HEK293T (cell line): Measurements from ENCODE around the gene PITPNC1.
"Not testable (repeated sequence)": the region's sequence is repeated elsewhere in the genome, so short reads cannot be mapped to it uniquely, and the experiment has no call there.

ENCODE experiments used
- CTCF ChIA-PET: fragments of 350-600 bp; formaldehyde crosslinking; extraction: SDS; loops from one replicate; lab custom pipeline; 2021; ENCODE audit warnings: antibody characterized with exemption, inconsistent platforms; lab: Yijun Ruan, JAX
- POLR2A ChIA-PET: fragments of 350-600 bp; formaldehyde crosslinking; extraction: SDS; loops from one replicate; lab custom pipeline; 2020; ENCODE audit warnings: antibody characterized with exemption, inconsistent platforms; lab: Yijun Ruan, JAX
- DNase-seq: peaks from one replicate; pipeline ENCODE4 v3.0.0; 2012; ENCODE audit warnings: mixed read lengths; ENCODE audit errors: extremely low spot score
- ARNT ChIP-seq: fragments of 450-650 bp; IDR thresholded peaks from 2 replicates; pipeline ENCODE4 v1.6.1; 2017; ENCODE audit warnings: mild to moderate bottlenecking
- BHLHE40 ChIP-seq: fragments of 450-650 bp; IDR thresholded peaks from 2 replicates; pipeline ENCODE4 v1.6.1; 2016; ENCODE audit warnings: mild to moderate bottlenecking, moderate library complexity, borderline replicate concordance
- CTBP1 ChIP-seq: fragments of 450-650 bp; IDR thresholded peaks from 2 replicates; pipeline ENCODE4 v1.6.1; 2016; ENCODE audit warnings: borderline replicate concordance
- ELF4 ChIP-seq: fragments of 450-650 bp; IDR thresholded peaks from 2 replicates; pipeline ENCODE4 v1.6.1; 2017; ENCODE audit warnings: antibody characterized with exemption
- FOXA1 ChIP-seq: fragments of 450-650 bp; IDR thresholded peaks from 2 replicates; pipeline ENCODE4 v1.6.1; 2016; ENCODE audit warnings: mild to moderate bottlenecking
- FOXK2 ChIP-seq: fragments of 450-650 bp; IDR thresholded peaks from 2 replicates; pipeline ENCODE4 v1.6.1; 2016; ENCODE audit warnings: mild to moderate bottlenecking
- FOXM1 ChIP-seq: fragments of 450-650 bp; IDR thresholded peaks from 2 replicates; pipeline ENCODE4 v1.6.1; 2017; ENCODE audit warnings: mild to moderate bottlenecking, borderline replicate concordance
- HDGF ChIP-seq: fragments of 450-650 bp; IDR thresholded peaks from 2 replicates; pipeline ENCODE4 v1.6.1; 2017; ENCODE audit warnings: antibody characterized with exemption, borderline replicate concordance
- L3MBTL2 ChIP-seq: fragments of 450-650 bp; conservative IDR thresholded peaks from 2 replicates; pipeline ENCODE4 v1.6.1; 2016; ENCODE audit warnings: mild to moderate bottlenecking
- LEF1 ChIP-seq: fragments of 450-650 bp; IDR thresholded peaks from 2 replicates; pipeline ENCODE4 v1.6.1; 2017; ENCODE audit warnings: mild to moderate bottlenecking, borderline replicate concordance
- NFRKB ChIP-seq: fragments of 450-650 bp; IDR thresholded peaks from 2 replicates; pipeline ENCODE4 v1.6.1; 2016; ENCODE audit warnings: mild to moderate bottlenecking, moderate library complexity
- SP1 ChIP-seq: fragments of 450-650 bp; IDR thresholded peaks from 2 replicates; pipeline ENCODE4 v1.6.1; 2017
- SUZ12 ChIP-seq: fragments of 450-650 bp; IDR thresholded peaks from 2 replicates; pipeline ENCODE4 v1.6.1; 2016; ENCODE audit warnings: mild to moderate bottlenecking
- TARDBP ChIP-seq: fragments of 450-650 bp; IDR thresholded peaks from 2 replicates; pipeline ENCODE4 v1.6.1; 2016
- ZNF384 ChIP-seq: fragments of 450-650 bp; IDR thresholded peaks from 2 replicates; pipeline ENCODE4 v1.6.1; 2016
- TF ChIP-seq, protein P1 (sequence below): fragments of 450-650 bp; IDR thresholded peaks from 2 replicates; pipeline ENCODE4 v1.6.1; 2016

PITPNC1 gene

DNA sequence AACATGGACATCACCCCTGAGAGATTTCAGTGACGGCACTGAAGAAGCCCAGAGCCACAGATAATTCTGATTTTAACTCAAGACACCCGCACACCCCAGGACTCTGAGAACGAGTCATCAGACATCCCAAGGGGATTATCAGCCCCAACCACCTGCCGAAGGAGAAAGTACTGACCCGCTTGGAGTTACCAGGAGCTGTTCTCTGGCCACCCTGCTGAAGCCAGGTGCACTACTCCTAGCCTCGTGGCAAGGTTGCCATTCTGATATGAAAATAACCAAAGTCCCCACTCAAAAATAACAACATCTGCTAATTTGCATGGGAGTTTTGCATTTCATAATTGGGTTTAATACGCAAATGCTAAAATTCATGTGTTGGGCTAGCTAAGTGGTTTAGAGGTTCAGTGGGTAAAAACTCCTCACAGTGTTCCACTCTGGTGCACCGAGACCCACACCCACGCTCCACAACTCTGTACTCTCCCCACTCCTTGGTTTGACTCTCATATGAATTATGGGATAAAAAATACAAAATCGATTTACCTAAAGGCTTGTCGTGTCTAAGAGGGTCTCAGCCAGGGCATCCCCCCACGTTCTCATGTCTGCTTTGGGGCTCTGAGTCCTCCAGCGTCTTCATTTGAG lies 197.7 kb downstream of the PITPNC1 start:
- POLR2A ChIA-PET, result no interaction called here
- no peak for DNase-seq
- TF ChIP-seq LEF1, result no peak
- no peak for TF ChIP-seq SUZ12
- no peak for TF ChIP-seq SP1
- no peak for TF ChIP-seq TARDBP
- TF ChIP-seq HDGF, result no peak
- no peak for TF ChIP-seq NFRKB
- CTCF ChIA-PET, result no interaction called here

DNA sequence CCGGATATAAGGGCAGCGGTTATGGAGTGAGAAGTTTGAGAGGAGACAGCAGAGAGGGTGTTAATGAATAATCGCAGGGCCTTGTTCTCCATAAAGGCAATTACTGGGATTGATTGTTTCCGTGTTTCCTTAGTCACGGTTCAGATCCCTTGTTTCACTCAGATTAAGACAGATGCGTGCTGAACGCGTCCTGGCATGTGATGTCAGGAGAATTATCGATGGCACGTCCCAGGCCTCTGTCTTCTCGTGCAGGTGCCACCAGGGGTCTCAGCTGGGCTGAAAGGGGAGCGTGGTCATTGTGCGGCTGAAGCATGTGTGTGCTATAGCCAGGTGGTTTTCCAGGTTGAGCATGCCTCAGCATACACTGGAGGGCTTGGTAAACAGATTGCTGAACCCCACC lies 198.2 kb downstream of the PITPNC1 start:
- TF ChIP-seq BHLHE40 (no peak), ARNT (no peak), ELF4 (no peak), SP1 (no peak), ZNF384 (no peak), LEF1 (no peak), CTBP1 (no peak), SUZ12 (no peak), HDGF (no peak), NFRKB (no peak), FOXM1 (no peak), FOXK2 (no peak), TARDBP (no peak), L3MBTL2 (no peak), FOXA1 (no peak)
- TF ChIP-seq, protein P1, sequence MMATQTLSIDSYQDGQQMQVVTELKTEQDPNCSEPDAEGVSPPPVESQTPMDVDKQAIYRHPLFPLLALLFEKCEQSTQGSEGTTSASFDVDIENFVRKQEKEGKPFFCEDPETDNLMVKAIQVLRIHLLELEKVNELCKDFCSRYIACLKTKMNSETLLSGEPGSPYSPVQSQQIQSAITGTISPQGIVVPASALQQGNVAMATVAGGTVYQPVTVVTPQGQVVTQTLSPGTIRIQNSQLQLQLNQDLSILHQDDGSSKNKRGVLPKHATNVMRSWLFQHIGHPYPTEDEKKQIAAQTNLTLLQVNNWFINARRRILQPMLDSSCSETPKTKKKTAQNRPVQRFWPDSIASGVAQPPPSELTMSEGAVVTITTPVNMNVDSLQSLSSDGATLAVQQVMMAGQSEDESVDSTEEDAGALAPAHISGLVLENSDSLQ, result no peak
- ChIA-PET POLR2A (no interaction called here), CTCF (no interaction called here)
- no peak for DNase-seq

DNA sequence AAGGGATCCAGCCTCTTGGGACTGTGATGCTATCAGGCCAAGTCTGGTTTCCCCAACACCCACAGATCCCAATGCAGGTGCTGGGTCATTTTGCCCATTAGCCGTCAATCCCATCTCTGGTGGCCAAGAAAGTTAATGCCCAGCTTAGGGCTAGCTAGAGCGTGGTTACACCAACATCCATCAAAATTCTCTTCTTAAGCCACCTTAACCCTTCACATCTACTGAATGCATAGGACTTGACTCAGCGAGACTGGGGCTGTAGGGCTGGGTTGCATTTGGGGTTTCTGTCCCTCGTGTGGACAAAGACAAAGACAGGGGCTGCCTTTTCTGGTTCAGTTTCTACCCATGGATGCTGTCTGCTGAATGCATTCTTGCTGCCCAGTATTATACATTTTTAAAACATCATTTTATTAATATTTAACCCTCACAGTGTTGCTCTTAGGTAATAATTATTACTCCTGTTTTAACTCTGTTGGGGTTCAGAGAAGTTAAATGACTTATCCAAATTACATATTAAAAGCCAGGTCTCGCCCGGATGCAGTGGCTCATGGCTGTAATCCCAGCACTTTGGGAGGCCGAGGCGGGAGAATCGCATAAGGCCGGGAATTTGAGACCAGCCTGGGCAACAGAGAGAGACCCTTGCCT lies 199.5 kb downstream of the PITPNC1 start:
- no peak for TF ChIP-seq LEF1
- TF ChIP-seq FOXA1, result no peak
- TF ChIP-seq ARNT, result no peak
- TF ChIP-seq CTBP1, result no peak
- TF ChIP-seq BHLHE40, result no peak
- no peak for TF ChIP-seq SUZ12
- no peak for TF ChIP-seq HDGF
- ChIA-PET CTCF (no interaction called here), POLR2A (no interaction called here)
- DNase-seq, result no peak

DNA sequence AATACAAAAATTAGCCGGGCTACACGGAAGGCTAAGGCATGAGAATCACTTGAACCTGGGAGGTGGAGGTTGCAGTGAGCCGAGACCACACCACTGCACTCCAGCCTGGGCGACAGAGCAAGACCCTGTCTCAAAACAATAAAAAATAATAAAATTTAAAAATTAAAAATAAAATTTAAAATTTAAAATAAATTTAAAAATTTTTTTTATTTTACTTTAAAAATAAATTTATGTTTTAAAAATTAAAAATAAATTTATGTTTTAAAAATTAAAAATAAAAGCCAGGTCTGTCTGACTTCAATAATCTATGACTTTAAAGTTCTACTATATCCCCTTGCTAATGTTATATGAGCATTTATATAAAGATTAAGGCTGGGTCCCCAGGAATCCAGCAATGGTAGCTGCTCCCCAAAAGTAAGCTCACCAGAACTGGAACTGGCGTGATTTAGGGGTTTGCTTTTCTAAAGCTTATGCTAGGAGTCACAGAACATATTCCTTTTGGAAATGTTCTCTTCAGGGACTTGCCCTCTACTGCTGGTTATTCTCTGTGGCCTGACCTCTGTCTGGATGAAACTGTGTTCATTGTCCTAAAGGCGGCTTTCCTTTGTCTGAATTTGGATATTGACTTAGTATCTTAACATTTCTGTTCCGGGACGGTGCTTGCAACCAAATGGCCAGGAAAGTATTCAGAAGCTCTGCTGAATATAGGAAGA lies 200.5 kb downstream of the PITPNC1 start:
- CTCF ChIA-PET, result no interaction called here
- TF ChIP-seq ARNT, result no peak
- no peak for TF ChIP-seq SP1
- TF ChIP-seq TARDBP, result no peak
- TF ChIP-seq FOXK2, result no peak
- no peak for TF ChIP-seq HDGF
- TF ChIP-seq, protein P1, result no peak
- no peak for TF ChIP-seq ZNF384
- no peak for TF ChIP-seq SUZ12
- TF ChIP-seq FOXM1, result no peak
- TF ChIP-seq ELF4, result no peak
- TF ChIP-seq NFRKB, result no peak
- no peak for TF ChIP-seq BHLHE40
- no peak for TF ChIP-seq FOXA1
- no peak for TF ChIP-seq CTBP1
- no peak for TF ChIP-seq L3MBTL2
- no peak for TF ChIP-seq LEF1
- no peak for DNase-seq
- POLR2A ChIA-PET, result no interaction called here

DNA sequence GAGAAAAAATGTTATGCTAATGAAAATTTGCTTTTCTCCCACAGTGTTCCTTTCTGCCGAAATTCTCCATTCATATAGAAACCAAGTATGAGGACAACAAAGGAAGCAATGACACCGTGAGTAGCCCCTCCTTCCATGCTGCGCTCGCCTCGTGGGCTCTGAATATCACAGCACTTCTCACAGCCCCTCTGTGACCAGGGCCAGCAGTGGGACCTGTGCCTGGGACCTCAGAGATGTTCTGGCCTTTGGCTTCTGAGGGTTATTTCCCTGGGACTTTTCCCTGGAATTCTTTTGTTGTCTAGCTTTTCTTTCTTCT lies 201.0 kb downstream of the PITPNC1 start:
- POLR2A ChIA-PET, result no interaction called here
- TF ChIP-seq NFRKB, result no peak
- no peak for TF ChIP-seq CTBP1
- TF ChIP-seq SP1, result no peak
- no peak for TF ChIP-seq BHLHE40
- TF ChIP-seq FOXK2, result no peak
- TF ChIP-seq ZNF384, result no peak
- no peak for TF ChIP-seq HDGF
- no peak for TF ChIP-seq ELF4
- no peak for DNase-seq
- CTCF ChIA-PET, result no interaction called here

DNA sequence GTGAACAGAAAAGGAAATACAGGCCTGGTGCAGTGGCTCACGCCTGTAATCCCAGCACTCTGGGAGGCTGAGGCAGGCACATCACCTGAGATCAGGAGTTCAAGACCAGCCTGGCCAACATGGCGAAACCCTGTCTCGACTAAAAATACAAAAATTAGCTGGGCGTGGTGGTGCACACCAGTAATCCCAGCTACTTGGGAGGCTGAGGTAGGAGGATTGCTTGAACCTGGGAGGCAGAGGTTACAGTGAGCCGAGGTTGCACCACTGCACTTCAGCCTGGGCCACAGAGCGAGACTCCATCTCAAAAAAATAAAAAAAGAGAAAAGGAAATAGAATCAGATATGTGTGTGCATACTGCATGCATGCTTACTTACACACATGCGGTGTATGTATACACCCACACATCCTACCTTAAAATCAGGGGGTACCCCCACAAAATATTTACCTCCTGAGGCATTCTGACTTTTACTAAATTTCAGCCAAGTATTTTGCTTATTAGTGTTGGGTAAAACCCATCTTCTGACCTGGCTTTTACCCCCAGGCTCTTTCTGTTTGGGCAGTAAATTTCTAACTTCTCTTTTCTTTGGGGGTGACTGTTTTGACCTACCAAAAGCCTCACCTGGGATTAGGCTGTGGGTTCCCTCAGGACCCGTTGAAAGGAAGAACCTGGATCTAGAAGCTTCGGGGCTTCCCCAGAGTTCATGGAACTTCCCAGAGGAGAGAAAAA lies 201.8 kb downstream of the PITPNC1 start:
- DNase-seq, POLR2A ChIA-PET, CTCF ChIA-PET: not testable (repeated sequence)
